SK-N-SH (cell line): ENCODE data around the gene STEAP3. TPM values are rescaled to one million over a fixed set of nuclear protein-coding genes. Genes with fewer than 3 reads are reported as not detected.

Source experiments
- CTCF ChIA-PET: fragments of 300-600, 350-600 bp; formaldehyde crosslinking; extraction: SDS; loops from one replicate; lab custom pipeline; 2021; lab: Yijun Ruan, JAX
- POLR2A ChIA-PET: fragments of 350-600 bp; sonication (Branson Sonifier 250); formaldehyde crosslinking; extraction: SDS; loops from one replicate; lab custom pipeline; 2020; ENCODE audit warnings: antibody characterized with exemption, inconsistent platforms; lab: Yijun Ruan, JAX
- DNase-seq: peaks from one replicate; pipeline ENCODE4 v3.0.0; 2012
- H2AFZ ChIP-seq: fragments of 200-600 bp; sonication (generic); 2 replicates; pipeline ENCODE4 v1.8.1; 2016; ENCODE audit warnings: antibody characterized with exemption, mild to moderate bottlenecking, low read depth
- H3F3A ChIP-seq: fragments of 200-600 bp; sonication (generic); replicated peaks from 2 replicates; pipeline ENCODE3; 2016; ENCODE audit warnings: antibody characterized with exemption, mild to moderate bottlenecking; ENCODE audit not compliant: insufficient read depth
- H3K27ac ChIP-seq, 2 experiments: fragments of 200-500 bp in 1 of 2; fragments of 200-600 bp in 1 of 2; sonication (Bioruptor generic) in 1 of 2; sonication (generic), shearing (Covaris generic) in 1 of 2; 2 replicates each; pipeline versions ENCODE4 v1.5.1 to v1.6.1; 2014 to 2016; ENCODE audit warnings: low read depth in 2 of 2, inconsistent platforms in 1 of 2, low read length in 1 of 2, mild to moderate bottlenecking in 1 of 2, mixed read lengths in 1 of 2
- H3K27me3 ChIP-seq: fragments of 200-600 bp; sonication (generic), shearing (Covaris generic); 2 replicates; pipeline ENCODE4 v1.6.1; 2016; ENCODE audit warnings: mixed run types; ENCODE audit not compliant: insufficient read depth
- H3K36me3 ChIP-seq, 2 experiments: fragments of 200-500 bp in 1 of 2; fragments of 200-600 bp in 1 of 2; sonication (Bioruptor generic) in 1 of 2; sonication (generic) in 1 of 2; replicated peaks in 1 of 2; 2 replicates each; pipeline versions ENCODE3 to v1.5.1; 2014 to 2016; ENCODE audit warnings: low read length in 1 of 2, mild to moderate bottlenecking in 1 of 2; ENCODE audit not compliant: insufficient read depth in 2 of 2, control insufficient read depth in 1 of 2
- H3K4me1 ChIP-seq, 2 experiments: fragments of 200-500 bp in 1 of 2; fragments of 200-600 bp in 1 of 2; sonication (Bioruptor generic) in 1 of 2; sonication (generic), shearing (Covaris generic) in 1 of 2; 2 replicates each; pipeline versions ENCODE4 v1.5.1 to v1.6.1; 2014 to 2016; ENCODE audit warnings: low read depth in 1 of 2, low read length in 1 of 2, mixed run types in 1 of 2; ENCODE audit not compliant: insufficient read depth in 2 of 2, control insufficient read depth in 1 of 2
- H3K4me2 ChIP-seq: fragments of 200-600 bp; sonication (generic), shearing (Covaris generic); 2 replicates; pipeline ENCODE4 v1.6.1; 2017; ENCODE audit warnings: mixed run types
- H3K4me3 ChIP-seq, 2 experiments: fragments of 200-500 bp in 1 of 2; fragments of 200-600 bp in 1 of 2; sonication (Bioruptor generic) in 1 of 2; sonication (generic), shearing (Covaris generic) in 1 of 2; 2 replicates each; pipeline versions ENCODE4 v1.5.1 to v1.8.1; 2014 to 2016; ENCODE audit warnings: low read depth in 2 of 2, inconsistent platforms in 1 of 2, low read length in 1 of 2, mild to moderate bottlenecking in 1 of 2, mixed read lengths in 1 of 2, moderate library complexity in 1 of 2
- H3K79me2 ChIP-seq: fragments of 200-600 bp; sonication (generic); 2 replicates; pipeline ENCODE4 v1.8.1; 2017; ENCODE audit warnings: mild to moderate bottlenecking; ENCODE audit not compliant: insufficient read depth
- H3K9ac ChIP-seq: fragments of 200-600 bp; sonication (generic); 2 replicates; pipeline ENCODE4 v1.6.1; 2017; ENCODE audit warnings: mixed run types
- H3K9me2 ChIP-seq: fragments of 200-600 bp; sonication (generic); 2 replicates; pipeline ENCODE4 v1.6.1; 2017; ENCODE audit warnings: mixed run types
- H3K9me3 ChIP-seq: fragments of 200-600 bp; sonication (generic); 2 replicates; pipeline ENCODE4 v1.6.1; 2017; ENCODE audit warnings: mixed run types, mild to moderate bottlenecking, moderate library complexity
- H4K20me1 ChIP-seq: fragments of 200-600 bp; sonication (generic); 2 replicates; pipeline ENCODE4 v1.6.1; 2017; ENCODE audit warnings: mild to moderate bottlenecking, mixed run types; ENCODE audit not compliant: insufficient read depth
- EP300 ChIP-seq, 2 experiments: IDR thresholded peaks; 2 replicates each; pipeline versions ENCODE4 v1.4.0 to v1.6.1; 2012; ENCODE audit warnings: borderline replicate concordance in 1 of 2, low read depth in 1 of 2, low read length in 1 of 2
- EZH2phosphoT487 ChIP-seq: fragments of 200-600 bp; sonication (generic); IDR thresholded peaks from 2 replicates; pipeline ENCODE4 v1.6.1; 2017; ENCODE audit warnings: low read depth, mixed run types, mild to moderate bottlenecking, antibody characterized with exemption, moderate library complexity, borderline replicate concordance
- FOSL2 ChIP-seq: IDR thresholded peaks from 2 replicates; pipeline ENCODE4 v1.4.0; 2012; ENCODE audit warnings: low read depth, mild to moderate bottlenecking, moderate library complexity, borderline replicate concordance
- FOXM1 ChIP-seq: IDR thresholded peaks from 2 replicates; pipeline ENCODE4 v1.4.0; 2012; ENCODE audit warnings: low read depth, mild to moderate bottlenecking
- GATA2 ChIP-seq: sonication (generic); formaldehyde crosslinking; IDR thresholded peaks from 2 replicates; pipeline ENCODE4 v1.5.0; 2020; ENCODE audit warnings: mild to moderate bottlenecking, missing genetic modification reagents
- IRF3 ChIP-seq: fragments of 150-350 bp; IDR thresholded peaks from 2 replicates; pipeline ENCODE4 v1.6.1; 2016; ENCODE audit warnings: mild to moderate bottlenecking, low read depth, low read length
- JUND ChIP-seq: IDR thresholded peaks from 2 replicates; pipeline ENCODE4 v1.4.0; 2012
- NFIC ChIP-seq: IDR thresholded peaks from 2 replicates; pipeline ENCODE4 v1.4.0; 2012; ENCODE audit warnings: borderline replicate concordance
- NRF1 ChIP-seq: IDR thresholded peaks from 2 replicates; pipeline ENCODE4 v1.6.1; 2012; ENCODE audit warnings: low read depth, mild to moderate bottlenecking, low read length
- POLR2AphosphoS5 ChIP-seq: IDR thresholded peaks from 2 replicates; pipeline ENCODE4 v1.6.1; 2012; ENCODE audit warnings: low read depth, low read length
- RAD21 ChIP-seq: IDR thresholded peaks from 2 replicates; pipeline ENCODE4 v1.6.1; 2012; ENCODE audit warnings: mild to moderate bottlenecking, low read length
- RCOR1 ChIP-seq: fragments of 150-350 bp; IDR thresholded peaks from 2 replicates; pipeline ENCODE4 v1.6.1; 2017; ENCODE audit warnings: antibody characterized with exemption, low read length
- RFX5 ChIP-seq: IDR thresholded peaks from 2 replicates; pipeline ENCODE4 v1.6.1; 2012; ENCODE audit warnings: mild to moderate bottlenecking, improper control_type of control experiment, low read length
- RXRA ChIP-seq: IDR thresholded peaks from 2 replicates; pipeline ENCODE4 v1.4.0; 2012; ENCODE audit warnings: low read depth, mild to moderate bottlenecking, borderline replicate concordance
- SIN3A ChIP-seq: IDR thresholded peaks from 2 replicates; pipeline ENCODE4 v1.6.1; 2012; ENCODE audit warnings: low read depth, mild to moderate bottlenecking, low read length, moderate library complexity, borderline replicate concordance
- TAF1 ChIP-seq: IDR thresholded peaks from 2 replicates; pipeline ENCODE4 v1.6.1; 2012; ENCODE audit warnings: low read depth, mild to moderate bottlenecking, low read length, moderate library complexity, borderline replicate concordance
- TCF12 ChIP-seq: IDR thresholded peaks from 2 replicates; pipeline ENCODE4 v1.4.0; 2012
- TEAD4 ChIP-seq: IDR thresholded peaks from 2 replicates; pipeline ENCODE4 v1.4.0; 2012; ENCODE audit warnings: mild to moderate bottlenecking, borderline replicate concordance; ENCODE audit not compliant: insufficient read depth
- USF1 ChIP-seq: IDR thresholded peaks from 2 replicates; pipeline ENCODE4 v1.4.0; 2012; ENCODE audit warnings: low read depth, borderline replicate concordance
- WGBS: methylation state at CpG from one replicate; pipeline ENCODE4 v1.1.6; 2017; ENCODE audit warnings: low lambda C conversion rate; 5-methylcytosine and 5-hydroxymethylcytosine counted together
- polyA plus RNA-seq, 3 experiments: library from polyadenylated mRNA; depleted of rRNA; stranded (reverse); fragments of >200 nt; gene quantifications; 2 replicates each; pipeline ENCODE4 v1.2.3, GENCODE V29; 2012
- TF ChIP-seq, protein P1 (sequence below): fragments of 200-600 bp; sonication (generic); IDR thresholded peaks from 2 replicates; pipeline ENCODE4 v1.6.1; 2017; ENCODE audit warnings: antibody characterized with exemption, mild to moderate bottlenecking, moderate library complexity
- TF ChIP-seq, protein P2 (sequence below): IDR thresholded peaks from 2 replicates; pipeline ENCODE4; 2012
- TF ChIP-seq, protein P3 (sequence below): IDR thresholded peaks from 2 replicates; pipeline ENCODE4 v1.4.0; 2012; ENCODE audit warnings: low read depth
- TF ChIP-seq, protein P4 (sequence below): fragments of 150-350 bp; IDR thresholded peaks from 2 replicates; pipeline ENCODE4 v1.6.1; 2017; ENCODE audit warnings: antibody characterized with exemption, low read length, low read depth, borderline replicate concordance

Gene STEAP3
- polyA plus RNA-seq, 1 of the 3 experiments (the other 2 are of a cell fraction) = 30.6 TPM

- H2AFZ ChIP-seq = 0 out of 2 replicates have a peak overlapping the region, but pooled peaks have one; percentile 31
- peak overlapping the region; percentile 54 for H3K4me2 ChIP-seq
- TF ChIP-seq TEAD4 (no peak), RCOR1 (no peak), RXRA (no peak), NFIC (peak; percentile 20; the same call in 1 of the 2 replicates), FOSL2 (peak; percentile 77), JUND (peak; percentile 51; the same call in 1 of the 2 replicates), FOXM1 (no peak), TCF12 (peak; percentile 63), RAD21 (no peak), IRF3 (no peak), POLR2AphosphoS5 (no peak), RFX5 (no peak), EZH2phosphoT487 (no peak), TAF1 (no peak), USF1 (no peak), NRF1 (no peak), SIN3A (no peak), GATA2 (no peak), EP300 (IDR thresholded peaks at IDR 0.05; ENCODE audit: borderline replicate concordance in 1 of 2, low read depth in 1 of 2, low read length in 1 of 2) (peak in 1 of 2 experiments; percentile 27; a peak in 1 of 4 replicates)
- TF ChIP-seq, protein P1, sequence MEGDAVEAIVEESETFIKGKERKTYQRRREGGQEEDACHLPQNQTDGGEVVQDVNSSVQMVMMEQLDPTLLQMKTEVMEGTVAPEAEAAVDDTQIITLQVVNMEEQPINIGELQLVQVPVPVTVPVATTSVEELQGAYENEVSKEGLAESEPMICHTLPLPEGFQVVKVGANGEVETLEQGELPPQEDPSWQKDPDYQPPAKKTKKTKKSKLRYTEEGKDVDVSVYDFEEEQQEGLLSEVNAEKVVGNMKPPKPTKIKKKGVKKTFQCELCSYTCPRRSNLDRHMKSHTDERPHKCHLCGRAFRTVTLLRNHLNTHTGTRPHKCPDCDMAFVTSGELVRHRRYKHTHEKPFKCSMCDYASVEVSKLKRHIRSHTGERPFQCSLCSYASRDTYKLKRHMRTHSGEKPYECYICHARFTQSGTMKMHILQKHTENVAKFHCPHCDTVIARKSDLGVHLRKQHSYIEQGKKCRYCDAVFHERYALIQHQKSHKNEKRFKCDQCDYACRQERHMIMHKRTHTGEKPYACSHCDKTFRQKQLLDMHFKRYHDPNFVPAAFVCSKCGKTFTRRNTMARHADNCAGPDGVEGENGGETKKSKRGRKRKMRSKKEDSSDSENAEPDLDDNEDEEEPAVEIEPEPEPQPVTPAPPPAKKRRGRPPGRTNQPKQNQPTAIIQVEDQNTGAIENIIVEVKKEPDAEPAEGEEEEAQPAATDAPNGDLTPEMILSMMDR = no peak; the same call in 1 of the 2 replicates
- TF ChIP-seq, protein P2, sequence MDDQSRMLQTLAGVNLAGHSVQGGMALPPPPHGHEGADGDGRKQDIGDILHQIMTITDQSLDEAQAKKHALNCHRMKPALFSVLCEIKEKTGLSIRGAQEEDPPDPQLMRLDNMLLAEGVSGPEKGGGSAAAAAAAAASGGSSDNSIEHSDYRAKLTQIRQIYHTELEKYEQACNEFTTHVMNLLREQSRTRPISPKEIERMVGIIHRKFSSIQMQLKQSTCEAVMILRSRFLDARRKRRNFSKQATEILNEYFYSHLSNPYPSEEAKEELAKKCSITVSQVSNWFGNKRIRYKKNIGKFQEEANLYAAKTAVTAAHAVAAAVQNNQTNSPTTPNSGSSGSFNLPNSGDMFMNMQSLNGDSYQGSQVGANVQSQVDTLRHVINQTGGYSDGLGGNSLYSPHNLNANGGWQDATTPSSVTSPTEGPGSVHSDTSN = peak; percentile 78
- TF ChIP-seq, protein P3, sequence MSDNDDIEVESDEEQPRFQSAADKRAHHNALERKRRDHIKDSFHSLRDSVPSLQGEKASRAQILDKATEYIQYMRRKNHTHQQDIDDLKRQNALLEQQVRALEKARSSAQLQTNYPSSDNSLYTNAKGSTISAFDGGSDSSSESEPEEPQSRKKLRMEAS = peak; percentile 36; the same call in 1 of the 2 replicates
- TF ChIP-seq, protein P4, sequence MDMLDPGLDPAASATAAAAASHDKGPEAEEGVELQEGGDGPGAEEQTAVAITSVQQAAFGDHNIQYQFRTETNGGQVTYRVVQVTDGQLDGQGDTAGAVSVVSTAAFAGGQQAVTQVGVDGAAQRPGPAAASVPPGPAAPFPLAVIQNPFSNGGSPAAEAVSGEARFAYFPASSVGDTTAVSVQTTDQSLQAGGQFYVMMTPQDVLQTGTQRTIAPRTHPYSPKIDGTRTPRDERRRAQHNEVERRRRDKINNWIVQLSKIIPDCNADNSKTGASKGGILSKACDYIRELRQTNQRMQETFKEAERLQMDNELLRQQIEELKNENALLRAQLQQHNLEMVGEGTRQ = no peak
Observed at GRCh38 chr2:119252186-119253113, 28.8 kb downstream of the STEAP3 start.

More at GRCh38 chr2:119252186-119253113, 28.8 kb downstream of the STEAP3 start:
- no peaks in the 10 kb centered on the region for H4K20me1 ChIP-seq
- ChIA-PET POLR2A (no interaction called here), CTCF (interaction anchor here (1.0 to 1.4 kb wide), 4 partner anchors 10 to 21 kb away, joined by 3 to 6 read pairs (median 3); no protein-coding TSS in a partner anchor)
- H3K4me3 ChIP-seq = peak overlapping the region in 1 of 2 experiments; percentile 6; a peak in 1 of 4 replicates
- peak overlapping the region; percentile 28 to 84; a peak in 3 of 4 replicates for H3K27ac ChIP-seq
- H3K79me2 ChIP-seq = no peaks in the 10 kb centered on the region
- peaks cover 18 to 37% of the 10 kb centered on the region in 2 experiments for H3K4me1 ChIP-seq
- no peaks in the 10 kb centered on the region for H3K9me3 ChIP-seq
- H3K9ac ChIP-seq = peak overlapping the region; percentile 38; the same call in 1 of the 2 replicates
- H3F3A ChIP-seq = peaks cover 38% of the 10 kb centered on the region
- 38% methylated on average over 11 of the region's 12 CpGs for WGBS
- H3K9me2 ChIP-seq = no peaks in the 10 kb centered on the region
- peaks cover 0 to 2% of the 10 kb centered on the region in 2 experiments for H3K36me3 ChIP-seq
- no peak for DNase-seq
- H3K27me3 ChIP-seq = no peaks in the 10 kb centered on the region
